CD4-positive, alpha-beta T cell (primary cell): ENCODE data around the gene C1QC. TPM values are rescaled to one million over a fixed set of nuclear protein-coding genes. Genes with fewer than 3 reads are reported as not detected.

Experiments used
- ATAC-seq: fragments of 200-7000 bp; cut with Tn5 transposase; one replicate; pipeline ENCODE4 v1.10.0; 2022; ENCODE audit warnings: mild to moderate bottlenecking; ENCODE audit not compliant: poor library complexity
- CTCF ChIA-PET: fragments of 350-600 bp; sonication (Branson Sonifier 250); formaldehyde crosslinking; loops from one replicate; lab custom pipeline; 2021; ENCODE audit warnings: antibody characterized with exemption, inconsistent platforms; lab: Charles Lee
- POLR2A ChIA-PET: fragments of 350-600 bp; sonication (Branson Sonifier 250); formaldehyde crosslinking; loops from one replicate; lab custom pipeline; 2021; ENCODE audit warnings: antibody characterized with exemption, inconsistent platforms; lab: Charles Lee
- DNase-seq, 14 experiments: peaks; one replicate each; pipeline ENCODE4 v3.0.0-alpha.2; 2013 to 2020; ENCODE audit warnings: mixed read lengths in 2 of 14
- H3K27ac ChIP-seq, 2 donors: one replicate each; pipeline versions ENCODE4 v1.5.1 to v1.7.0; 2013; ENCODE audit warnings: low read length in 2 of 2, low read depth in 1 of 2, mild to moderate bottlenecking in 1 of 2
- H3K27me3 ChIP-seq, 2 experiments: 1 replicate in 1 of 2; 2 replicates in 1 of 2; pipeline versions ENCODE4 v1.6.1 to v1.7.0; 2013; ENCODE audit warnings: low read length in 2 of 2, control low read depth in 1 of 2, mild to moderate bottlenecking in 1 of 2, moderate library complexity in 1 of 2; ENCODE audit not compliant: insufficient read depth in 2 of 2, control insufficient read depth in 1 of 2
- H3K36me3 ChIP-seq: one replicate; pipeline ENCODE4 v1.6.1; 2013; ENCODE audit warnings: low read length, control low read depth; ENCODE audit not compliant: insufficient read depth
- H3K4me1 ChIP-seq: one replicate; pipeline ENCODE4 v1.6.1; 2013; ENCODE audit warnings: low read length, control low read depth; ENCODE audit not compliant: insufficient read depth
- H3K4me3 ChIP-seq: one replicate; pipeline ENCODE4 v1.5.1; 2013; ENCODE audit warnings: mild to moderate bottlenecking, low read length, moderate library complexity
- H3K9me3 ChIP-seq, 2 experiments: 1 replicate in 1 of 2; 2 replicates in 1 of 2; pipeline versions ENCODE4 v1.6.1 to v1.7.0; 2013; ENCODE audit warnings: low read length in 2 of 2, mild to moderate bottlenecking in 2 of 2, control low read depth in 1 of 2, moderate library complexity in 1 of 2; ENCODE audit not compliant: control insufficient read depth in 1 of 2, insufficient read depth in 1 of 2
- H3K27ac Mint-ChIP-seq: one replicate; pipeline ENCODE4 v1.8.0; 2020; ENCODE audit warnings: mixed read lengths
- H3K27me3 Mint-ChIP-seq: one replicate; pipeline ENCODE4 v1.8.0; 2021; ENCODE audit warnings: mixed read lengths
- H3K36me3 Mint-ChIP-seq: one replicate; pipeline ENCODE4 v1.8.0; 2021; ENCODE audit warnings: low read depth, mixed read lengths
- H3K4me1 Mint-ChIP-seq: one replicate; pipeline ENCODE4 v1.8.0; 2021; ENCODE audit warnings: low read depth, mixed read lengths
- H3K4me3 Mint-ChIP-seq: one replicate; pipeline ENCODE4 v1.8.0; 2020; ENCODE audit warnings: mild to moderate bottlenecking, mixed read lengths
- H3K9me3 Mint-ChIP-seq: one replicate; pipeline ENCODE4 v1.8.0; 2020; ENCODE audit warnings: mixed read lengths
- CTCF ChIP-seq: fragments of 200-600 bp; IDR thresholded peaks from one replicate; pipeline ENCODE4 v1.8.0; 2022; ENCODE audit warnings: antibody characterized with exemption, mild to moderate bottlenecking
- intact Hi-C, 2 experiments: fragments of 100-400 bp; cut with DNase I in 1 of 2; cut with micrococcal nuclease in 1 of 2; formaldehyde crosslinking; loops; one replicate each; pipeline versions ENCODE4 v1.15.1 to v1.9.0; 2023 to 2025; cut with DNase I, micrococcal nuclease
- total RNA-seq, 174 experiments: library from RNA in 2 of 174; stranded (reverse) in 2 of 174; gene quantifications; one replicate each; pipeline ENCODE4 v1.2.3 and lab custom pipeline; 2021 to 2026

The C1QC gene
- total RNA-seq, 2 experiments from 2014 or later: not detected

- no peak for DNase-seq
- TF ChIP-seq CTCF: no peak
- H3K4me3 ChIP-seq: no peak overlapping the region
- CTCF ChIA-PET: no interaction called here
- H3K27me3 ChIP-seq: peaks cover 2 to 8% of the 10 kb centered on the region in 2 experiments
- Mint-ChIP-seq H3K27me3 (peaks cover 29% of the 10 kb centered on the region), H3K4me1 (no peaks in the 10 kb centered on the region), H3K27ac (no peak overlapping the region), H3K9me3 (no peaks in the 10 kb centered on the region), H3K4me3 (no peak overlapping the region), H3K36me3 (no peaks in the 10 kb centered on the region)
- ATAC-seq: no peak
- H3K36me3 ChIP-seq: no peaks in the 10 kb centered on the region
- POLR2A ChIA-PET: no interaction called here
- intact Hi-C loops: no loop called here
- no peaks in the 10 kb centered on the region for H3K4me1 ChIP-seq
- no peak overlapping the region for H3K27ac ChIP-seq
- no peaks in the 10 kb centered on the region for H3K9me3 ChIP-seq
Measured at GRCh38 chr1:22600071-22600816, 43.2 kb upstream of the C1QC start.

- Histone ChIP-seq H3K9me3 (no peaks in the 10 kb centered on the region), H3K27ac (no peak overlapping the region), H3K27me3 (peaks cover 4 to 8% of the 10 kb centered on the region in 2 experiments), H3K4me1 (no peaks in the 10 kb centered on the region), H3K4me3 (no peak overlapping the region), H3K36me3 (no peaks in the 10 kb centered on the region)
- Mint-ChIP-seq H3K27me3 (peaks cover 29% of the 10 kb centered on the region), H3K27ac (no peak overlapping the region), H3K4me1 (no peaks in the 10 kb centered on the region), H3K9me3 (no peaks in the 10 kb centered on the region), H3K4me3 (no peak overlapping the region), H3K36me3 (no peaks in the 10 kb centered on the region)
- DNase-seq (no peak), ATAC-seq (no peak)
- ChIA-PET CTCF (no interaction called here), POLR2A (no interaction called here)
- intact Hi-C loops: no loop called here
- TF ChIP-seq CTCF: no peak
Measured at GRCh38 chr1:22600817-22601605, 42.4 kb upstream of the C1QC start.

- H3K4me3 Mint-ChIP-seq: no peak overlapping the region
- DNase-seq (no peak), ATAC-seq (no peak)
- intact Hi-C loops: no loop called here
- H3K4me1 Mint-ChIP-seq: no peaks in the 10 kb centered on the region
- no peak for TF ChIP-seq CTCF
- no peaks in the 10 kb centered on the region for H3K36me3 Mint-ChIP-seq
- peaks cover 7 to 11% of the 10 kb centered on the region in 2 experiments for H3K27me3 ChIP-seq
- no peaks in the 10 kb centered on the region for H3K36me3 ChIP-seq
- no peak overlapping the region for H3K27ac ChIP-seq
- no peaks in the 10 kb centered on the region for H3K9me3 Mint-ChIP-seq
- peaks cover 34% of the 10 kb centered on the region for H3K27me3 Mint-ChIP-seq
- ChIA-PET CTCF (no interaction called here), POLR2A (no interaction called here)
- H3K4me3 ChIP-seq: no peak overlapping the region
- H3K4me1 ChIP-seq: no peaks in the 10 kb centered on the region
- H3K9me3 ChIP-seq: no peaks in the 10 kb centered on the region
- no peak overlapping the region for H3K27ac Mint-ChIP-seq
Measured at GRCh38 chr1:22601610-22602009, 41.8 kb upstream of the C1QC start.
